H1 (cell line): Measurements from ENCODE around the gene LPCAT1. TPM values are rescaled to one million over a fixed set of nuclear protein-coding genes. Genes with fewer than 3 reads are reported as not detected.
A peak's percentile ranks its signal among the peaks of the same experiment; 100 is the strongest.

Experiments
- CTCF ChIA-PET: fragments of 300-600 bp; sonication (Branson Sonifier 250); formaldehyde crosslinking; loops from one replicate; lab custom pipeline; 2021; ENCODE audit not compliant: partially characterized antibody; lab: Charles Lee
- POLR2A ChIA-PET: fragments of 300-600 bp; sonication (Branson Sonifier 250); formaldehyde crosslinking; loops from one replicate; lab custom pipeline; 2021; ENCODE audit warnings: inconsistent platforms; ENCODE audit not compliant: partially characterized antibody; lab: Charles Lee
- DNase-seq, 2 experiments: peaks; one replicate each; pipeline versions ENCODE4 v3.0.0 to v3.0.0-alpha.2; 2010 to 2022; ENCODE audit warnings: low spot score in 2 of 2, low read depth in 1 of 2, mixed read lengths in 1 of 2
- FAIRE-seq: peaks from 2 replicates; lab custom pipeline; 2011; peaks lifted over from hg19 to GRCh38; lab: Jason Lieb, UNC
- H2AFZ ChIP-seq: 2 replicates; pipeline ENCODE4 v1.8.1; 2012; ENCODE audit warnings: low read length, inconsistent platforms
- H2AK5ac ChIP-seq: 2 replicates; pipeline ENCODE4 v1.6.1; 2013; ENCODE audit warnings: low read depth, low read length
- H2BK120ac ChIP-seq: replicated peaks from 2 replicates; pipeline ENCODE3; 2013; ENCODE audit warnings: low read depth, low read length, inconsistent platforms
- H2BK12ac ChIP-seq: 2 replicates; pipeline ENCODE4 v1.6.1; 2013; ENCODE audit warnings: low read depth, low read length
- H2BK15ac ChIP-seq: 2 replicates; pipeline ENCODE4 v1.6.1; 2013; ENCODE audit warnings: low read length
- H2BK20ac ChIP-seq: 2 replicates; pipeline ENCODE4 v1.6.1; 2013; ENCODE audit warnings: low read length
- H2BK5ac ChIP-seq: 2 replicates; pipeline ENCODE4 v1.6.1; 2013; ENCODE audit warnings: low read depth, low read length
- H3K14ac ChIP-seq: 2 replicates; pipeline ENCODE4 v1.6.1; 2013; ENCODE audit warnings: inconsistent platforms; ENCODE audit not compliant: insufficient read length
- H3K18ac ChIP-seq: 2 replicates; pipeline ENCODE4 v1.6.1; 2013; ENCODE audit warnings: low read length; ENCODE audit errors: extremely low read depth
- H3K23ac ChIP-seq: 2 replicates; pipeline ENCODE4 v1.6.1; 2013; ENCODE audit warnings: inconsistent platforms; ENCODE audit not compliant: insufficient read length
- H3K23me2 ChIP-seq: 2 replicates; pipeline ENCODE4 v1.6.1; 2013; ENCODE audit warnings: low read depth, low read length
- H3K27ac ChIP-seq: 2 replicates; pipeline ENCODE4 v1.6.1; 2011; ENCODE audit warnings: low read depth, low read length, inconsistent platforms
- H3K27me3 ChIP-seq, 4 experiments: replicated peaks in 1 of 4; 1 replicate in 1 of 4; 2 replicates in 3 of 4; pipeline versions ENCODE4 v1.6.1 to v1.8.1; 2011 to 2013; ENCODE audit warnings: low read length in 3 of 4, mild to moderate bottlenecking in 3 of 4, inconsistent platforms in 2 of 4, mixed read lengths in 2 of 4, moderate library complexity in 1 of 4; ENCODE audit not compliant: control insufficient read depth in 3 of 4, insufficient read depth in 3 of 4; ENCODE audit errors: extremely low read depth in 1 of 4
- H3K36me3 ChIP-seq, 4 experiments: 2 replicates each; pipeline versions ENCODE4 v1.6.1 to v1.8.1; 2011 to 2013; ENCODE audit warnings: mild to moderate bottlenecking in 4 of 4, low read length in 3 of 4, moderate library complexity in 2 of 4, control low read depth in 1 of 4, inconsistent platforms in 1 of 4; ENCODE audit not compliant: insufficient read depth in 4 of 4, control insufficient read depth in 2 of 4
- H3K4ac ChIP-seq: replicated peaks from 2 replicates; pipeline ENCODE3; 2013; ENCODE audit warnings: low read length, low read depth, mixed read lengths, inconsistent platforms; ENCODE audit not compliant: insufficient read length
- H3K4me1 ChIP-seq, 4 experiments: replicated peaks in 1 of 4; 1 replicate in 1 of 4; 2 replicates in 3 of 4; pipeline versions ENCODE4 v1.6.1 to v1.8.1; 2011 to 2013; ENCODE audit warnings: low read length in 3 of 4, inconsistent platforms in 2 of 4, mixed read lengths in 1 of 4; ENCODE audit not compliant: insufficient read depth in 4 of 4, control insufficient read depth in 3 of 4
- H3K4me2 ChIP-seq, 2 experiments: 2 replicates each; pipeline versions ENCODE4 v1.6.1 to v1.8.1; 2011 to 2013; ENCODE audit warnings: low read depth in 2 of 2, low read length in 2 of 2, control low read depth in 1 of 2, inconsistent platforms in 1 of 2, mild to moderate bottlenecking in 1 of 2; ENCODE audit not compliant: insufficient read depth in 1 of 2
- H3K4me3 ChIP-seq, 4 experiments: fragments of 200-600, 300-600 bp in 1 of 4; sonication (generic), shearing (Covaris generic), sonication (Bioruptor Twin) in 1 of 4; 2 replicates each; pipeline versions ENCODE4 v1.5.1 to v1.8.1; 2011 to 2016; ENCODE audit warnings: low read length in 4 of 4, low read depth in 3 of 4, control low read depth in 2 of 4, inconsistent platforms in 2 of 4, mild to moderate bottlenecking in 2 of 4, mixed read lengths in 1 of 4, moderate library complexity in 1 of 4; ENCODE audit not compliant: insufficient read depth in 2 of 4; ENCODE audit errors: extremely low read depth in 1 of 4
- H3K56ac ChIP-seq: replicated peaks from 2 replicates; pipeline ENCODE3; 2013; ENCODE audit warnings: low read depth, mild to moderate bottlenecking, mixed read lengths, low read length, inconsistent platforms; ENCODE audit not compliant: insufficient read length
- H3K79me1 ChIP-seq: 2 replicates; pipeline ENCODE4 v1.6.1; 2013; ENCODE audit warnings: low read depth, low read length, control low read depth
- H3K79me2 ChIP-seq, 2 experiments: 2 replicates each; pipeline versions ENCODE4 v1.6.1 to v1.8.1; 2012 to 2013; ENCODE audit warnings: low read length in 2 of 2, mild to moderate bottlenecking in 2 of 2, inconsistent platforms in 1 of 2; ENCODE audit not compliant: insufficient read depth in 2 of 2, control insufficient read depth in 1 of 2
- H3K9ac ChIP-seq, 4 experiments: replicated peaks in 1 of 4; 1 replicate in 1 of 4; 2 replicates in 3 of 4; pipeline versions ENCODE4 v1.6.1 to v1.8.1; 2011 to 2013; ENCODE audit warnings: low read depth in 3 of 4, low read length in 3 of 4, control low read depth in 2 of 4, mild to moderate bottlenecking in 2 of 4, moderate library complexity in 2 of 4, inconsistent platforms in 1 of 4; ENCODE audit errors: extremely low read depth in 1 of 4
- H3K9me3 ChIP-seq, 2 experiments: 2 replicates each; pipeline versions ENCODE4 v1.6.1 to v1.8.1; 2012 to 2013; ENCODE audit warnings: mild to moderate bottlenecking in 2 of 2, moderate library complexity in 2 of 2, control low read depth in 1 of 2, inconsistent platforms in 1 of 2, low read depth in 1 of 2, low read length in 1 of 2, mixed read lengths in 1 of 2; ENCODE audit not compliant: insufficient read depth in 2 of 2
- H4K20me1 ChIP-seq, 2 experiments: replicated peaks in 1 of 2; 2 replicates each; pipeline versions ENCODE3 to v1.8.1; 2011 to 2013; ENCODE audit warnings: inconsistent platforms in 2 of 2, low read length in 2 of 2, mild to moderate bottlenecking in 1 of 2; ENCODE audit not compliant: insufficient read depth in 2 of 2, control insufficient read depth in 1 of 2
- H4K5ac ChIP-seq: 2 replicates; pipeline ENCODE4 v1.6.1; 2013; ENCODE audit warnings: low read length, low read depth, mixed read lengths, inconsistent platforms; ENCODE audit not compliant: insufficient read length
- H4K8ac ChIP-seq: 2 replicates; pipeline ENCODE4 v1.8.0; 2013; ENCODE audit warnings: mild to moderate bottlenecking, moderate library complexity, low read length, inconsistent platforms; ENCODE audit not compliant: insufficient read depth; ENCODE audit errors: extremely low read depth
- H4K91ac ChIP-seq: replicated peaks from 2 replicates; pipeline ENCODE3; 2013; ENCODE audit warnings: low read length, mixed read lengths, inconsistent platforms; ENCODE audit not compliant: insufficient read length
- ATF3 ChIP-seq: IDR thresholded peaks from 2 replicates; pipeline ENCODE4 v1.6.1; 2011; ENCODE audit warnings: low read depth, mild to moderate bottlenecking, low read length; ENCODE audit not compliant: insufficient read depth
- CTBP2 ChIP-seq: IDR thresholded peaks from 2 replicates; pipeline ENCODE4 v1.7.0; 2011; ENCODE audit warnings: borderline replicate concordance, mild to moderate bottlenecking, moderate library complexity, mixed read lengths, low read length; ENCODE audit not compliant: insufficient read depth, insufficient read length
- EGR1 ChIP-seq: IDR thresholded peaks from 2 replicates; pipeline ENCODE4 v1.6.1; 2011; ENCODE audit warnings: low read depth, low read length, borderline replicate concordance
- HDAC6 ChIP-seq: IDR thresholded peaks from one replicate; pipeline ENCODE4 v1.7.1; 2012; ENCODE audit warnings: low read depth, mild to moderate bottlenecking, inconsistent platforms, low read length, moderate library complexity
- JUN ChIP-seq: IDR thresholded peaks from 2 replicates; pipeline ENCODE4 v1.6.1; 2011; ENCODE audit warnings: low read depth, mild to moderate bottlenecking, improper control_type of control experiment, low read length
- JUND ChIP-seq: IDR thresholded peaks from 2 replicates; pipeline ENCODE4 v1.6.1; 2011; ENCODE audit warnings: mild to moderate bottlenecking, improper control_type of control experiment, low read length
- SP4 ChIP-seq: IDR thresholded peaks from 2 replicates; pipeline ENCODE4 v1.6.1; 2012; ENCODE audit warnings: low read length, inconsistent platforms
- WGBS, 2 experiments: shearing (Covaris generic) in 1 of 2; methylation state at CpG; one replicate each; pipeline versions ENCODE4 v1.1.6 to v1.1.7; 2013 to 2015; ENCODE audit warnings: low lambda C conversion rate in 2 of 2, mixed read lengths in 2 of 2, inconsistent platforms in 1 of 2, low coverage in 1 of 2, missing lambda C conversion rate in 1 of 2; ENCODE audit not compliant: insufficient replicate concordance in 2 of 2, insufficient coverage in 1 of 2, insufficient read length in 1 of 2; ENCODE audit errors: extremely low coverage in 1 of 2, missing lambda C conversion rate in 1 of 2; 5-methylcytosine and 5-hydroxymethylcytosine counted together
- polyA plus RNA-seq, 7 experiments: library from polyadenylated mRNA; depleted of rRNA in 3 of 7; stranded (reverse) in 5 of 7; unstranded in 2 of 7; fragments of >200 nt in 5 of 7; fragments of 200-250 nt in 2 of 7; gene quantifications; 1 replicate in 5 of 7; 2 replicates in 1 of 7; 4 replicates in 1 of 7; pipeline versions ENCODE4 v1.2.1 to v1.2.3, GENCODE V29; 2011 to 2013; ENCODE audit warnings: missing spikeins in 2 of 7, mixed read lengths in 2 of 7
- total RNA-seq: library from RNA; stranded (reverse); fragmentation: NEBNext Ultra II Directional; extraction: Animal tissue kit (Norgen Biotek cat#: 25700); gene quantifications from 2 replicates; pipeline ENCODE4 v1.2.1, GENCODE V29; 2021
- TF ChIP-seq, protein P1 (sequence below): IDR thresholded peaks from 2 replicates; pipeline ENCODE4 v1.6.1; 2012; ENCODE audit warnings: inconsistent platforms

Gene LPCAT1
- total and polyA plus RNA-seq, 2 of the 8 experiments (the other 6 are each of a cell fraction or from before 2014, with no cell fraction given): 107 to 260 TPM

GRCh38 chr5:1564824-1565736, 41.3 kb upstream of the LPCAT1 start:
- Histone ChIP-seq H2AK5ac (no peak overlapping the region), H3K18ac (no peak overlapping the region), H2BK5ac (no peak overlapping the region), H4K20me1 (peaks cover 0 to 2% of the 10 kb centered on the region in 2 experiments), H3K79me2 (no peaks in the 10 kb centered on the region), H2BK120ac (no peak overlapping the region), H3K4me2 (no peak overlapping the region), H2BK15ac (no peak overlapping the region; the same call in 1 of the 2 replicates), H3K4me1 (peaks cover 0 to 7% (median 0%) of the 10 kb centered on the region in 4 experiments; a peak in 1 of 7 replicates), H3K56ac (no peak overlapping the region), H3K79me1 (no peaks in the 10 kb centered on the region; the same call in 1 of the 2 replicates), H3K9me3 (peaks cover under 1 to 4% of the 10 kb centered on the region in 2 experiments; a peak in 1 of 4 replicates), H3K9ac (no peak overlapping the region), H3K4me3 (no peak overlapping the region), H4K8ac (no peak overlapping the region; the same call in 1 of the 2 replicates), H3K4ac (no peak overlapping the region), H4K5ac (no peak overlapping the region), H3K14ac (no peak overlapping the region), H3K36me3 (peaks cover 0 to 5% (median 1%) of the 10 kb centered on the region in 4 experiments; a peak in 3 of 8 replicates), H2BK12ac (0 out of 2 replicates have a peak overlapping the region, but pooled peaks have one; percentile 68), H3K27me3 (no peaks in the 10 kb centered on the region), H4K91ac (peak overlapping the region; percentile 10), H3K23me2 (peaks cover 2% of the 10 kb centered on the region; the same call in 1 of the 2 replicates), H2AFZ (no peak overlapping the region), H2BK20ac (no peak overlapping the region), H3K27ac (peak overlapping the region; percentile 20; the same call in 1 of the 2 replicates), H3K23ac (no peak overlapping the region)
- CTCF ChIA-PET: interaction anchor here (1.0 to 1.1 kb wide), 2 partner anchors 9 to 61 kb away, joined by 3 read pairs; no protein-coding TSS in a partner anchor
- no peak for FAIRE-seq
- 90% methylated on average over 22 of the region's 22 CpGs; no CpG with 5 or more reads in 1 of the 2 experiments for WGBS, 2 experiments
- DNase-seq: no peak
- TF ChIP-seq JUN (no peak), SP4 (no peak), JUND (no peak), HDAC6 (no peak), EGR1 (no peak), ATF3 (no peak), CTBP2 (no peak)
- TF ChIP-seq, protein P1, sequence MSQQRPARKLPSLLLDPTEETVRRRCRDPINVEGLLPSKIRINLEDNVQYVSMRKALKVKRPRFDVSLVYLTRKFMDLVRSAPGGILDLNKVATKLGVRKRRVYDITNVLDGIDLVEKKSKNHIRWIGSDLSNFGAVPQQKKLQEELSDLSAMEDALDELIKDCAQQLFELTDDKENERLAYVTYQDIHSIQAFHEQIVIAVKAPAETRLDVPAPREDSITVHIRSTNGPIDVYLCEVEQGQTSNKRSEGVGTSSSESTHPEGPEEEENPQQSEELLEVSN: no peak
- POLR2A ChIA-PET: no interaction called here
